Parietal lobe (tissue), 2 donors: ENCODE measurements around the gene RPRD1B. TPM values are rescaled to one million over a fixed set of nuclear protein-coding genes. Genes with fewer than 3 reads are reported as not detected.

ENCODE experiments used
- small RNA-seq: library from RNA; depleted of rRNA; stranded (forward); fragments of <200 nt; gene quantifications from one replicate; pipeline ENCODE3, GENCODE V24; 2014; ENCODE audit warnings: low replicate concordance
- total RNA-seq: library from RNA; depleted of rRNA; stranded (reverse); fragments of >200 nt; gene quantifications from one replicate; pipeline ENCODE4 v1.2.3, GENCODE V29; 2014

The RPRD1B gene, protein sequence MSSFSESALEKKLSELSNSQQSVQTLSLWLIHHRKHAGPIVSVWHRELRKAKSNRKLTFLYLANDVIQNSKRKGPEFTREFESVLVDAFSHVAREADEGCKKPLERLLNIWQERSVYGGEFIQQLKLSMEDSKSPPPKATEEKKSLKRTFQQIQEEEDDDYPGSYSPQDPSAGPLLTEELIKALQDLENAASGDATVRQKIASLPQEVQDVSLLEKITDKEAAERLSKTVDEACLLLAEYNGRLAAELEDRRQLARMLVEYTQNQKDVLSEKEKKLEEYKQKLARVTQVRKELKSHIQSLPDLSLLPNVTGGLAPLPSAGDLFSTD
- 48.5 TPM for total RNA-seq

DNA sequence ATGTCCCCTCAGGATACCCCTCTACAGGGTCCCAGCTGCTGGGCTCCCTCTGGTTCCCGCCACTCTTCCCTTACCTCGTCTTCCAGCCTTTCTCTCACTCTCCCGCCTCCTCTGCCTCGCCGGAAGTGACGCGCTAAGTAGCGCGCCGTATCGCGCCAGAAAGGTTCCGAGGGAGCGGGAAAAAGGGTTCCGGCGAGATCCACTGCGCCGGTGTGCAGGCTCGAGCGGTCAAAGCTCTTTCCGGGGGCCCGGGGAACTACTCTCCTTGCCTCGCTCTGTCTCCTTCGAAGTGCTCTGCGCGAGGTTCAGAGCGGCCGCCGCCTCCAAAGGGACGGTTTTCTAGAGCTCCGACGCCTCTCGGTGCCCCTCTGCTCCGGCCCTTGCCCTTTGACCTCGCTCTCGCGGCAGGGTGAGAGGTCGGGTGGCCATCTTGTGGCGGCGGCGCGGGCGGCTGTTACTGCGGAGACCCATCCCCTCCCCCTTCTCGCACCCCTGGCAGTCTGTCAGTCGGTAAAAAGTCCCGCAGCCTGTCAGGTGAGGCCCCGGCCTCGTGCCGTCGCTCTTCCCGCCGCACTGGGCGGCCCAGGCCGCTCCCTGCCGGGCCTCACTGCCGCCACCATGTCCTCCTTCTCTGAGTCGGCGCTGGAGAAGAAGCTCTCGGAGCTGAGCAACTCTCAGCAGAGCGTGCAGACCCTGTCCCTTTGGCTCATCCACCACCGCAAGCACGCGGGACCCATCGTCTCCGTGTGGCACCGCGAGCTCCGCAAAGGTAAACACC is at the start of gene RPRD1B, which contains the start of gene TTI1:
Gene RPRD1B (plus strand): TSS at position 417 of the 778 bp plus-strand sequence. CDS start 202 bp downstream, at position 619.
Gene TTI1 (minus strand): TSS at position 127 of the 778 bp plus-strand sequence. CDS start 19,640 bp downstream, outside the sequence.

Small RNAs within 50 kb of the gene (small RNA-seq; reads per million reads assigned to genes)
- gene RN7SL237P, result not detected

Other genes starting within 250 kb of the RPRD1B start
- gene VSTM2L, start 130.6 kb upstream of the RPRD1B start, total RNA-seq, result 50.7 TPM
- gene TTI1, start 290 bp upstream of the RPRD1B start, total RNA-seq, result 43.8 TPM
- gene TGM2, start 131.5 kb downstream of the RPRD1B start, total RNA-seq, result 4.4 TPM
- gene KIAA1755, start 227.0 kb downstream of the RPRD1B start, total RNA-seq, result 2.8 TPM